UCSD-AML1 (cell line): Measurements from ENCODE around the gene AVPR2.

Experiments
- DNase-seq: peaks from one replicate; lab custom pipeline; 2025; ENCODE audit not compliant: unreplicated experiment; lab: John Stamatoyannopoulos, UW

AVPR2 gene

GRCh38 chrX:153948847-153949805, 44.7 kb downstream of the AVPR2 start:
- DNase-seq: peak; percentile 35

DNA sequence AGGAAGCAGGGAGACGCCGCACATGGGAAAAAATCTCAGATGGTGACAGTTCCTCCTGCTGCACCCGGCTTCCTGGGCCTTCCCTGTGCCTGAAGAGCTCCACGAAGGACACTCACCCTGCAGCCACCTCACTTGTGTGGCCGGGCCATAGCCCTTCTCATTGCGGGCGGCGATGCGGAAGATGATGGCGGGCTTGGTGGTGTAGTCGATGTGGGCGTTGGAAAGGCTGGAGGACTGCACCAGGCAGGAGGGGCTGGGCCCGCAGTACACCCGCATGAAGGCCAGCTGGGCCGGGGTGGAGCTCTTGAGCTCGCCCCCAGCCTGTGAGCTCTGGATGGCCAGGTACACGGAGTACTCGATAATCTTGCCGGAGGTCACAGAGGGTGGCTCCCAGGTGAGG, 45.7 kb downstream of the AVPR2 start:
- DNase-seq: no peak

- DNase-seq: no peak
These were observed 47.4 kb downstream of the AVPR2 start for GRCh38 chrX:153951683-153952372.

DNA sequence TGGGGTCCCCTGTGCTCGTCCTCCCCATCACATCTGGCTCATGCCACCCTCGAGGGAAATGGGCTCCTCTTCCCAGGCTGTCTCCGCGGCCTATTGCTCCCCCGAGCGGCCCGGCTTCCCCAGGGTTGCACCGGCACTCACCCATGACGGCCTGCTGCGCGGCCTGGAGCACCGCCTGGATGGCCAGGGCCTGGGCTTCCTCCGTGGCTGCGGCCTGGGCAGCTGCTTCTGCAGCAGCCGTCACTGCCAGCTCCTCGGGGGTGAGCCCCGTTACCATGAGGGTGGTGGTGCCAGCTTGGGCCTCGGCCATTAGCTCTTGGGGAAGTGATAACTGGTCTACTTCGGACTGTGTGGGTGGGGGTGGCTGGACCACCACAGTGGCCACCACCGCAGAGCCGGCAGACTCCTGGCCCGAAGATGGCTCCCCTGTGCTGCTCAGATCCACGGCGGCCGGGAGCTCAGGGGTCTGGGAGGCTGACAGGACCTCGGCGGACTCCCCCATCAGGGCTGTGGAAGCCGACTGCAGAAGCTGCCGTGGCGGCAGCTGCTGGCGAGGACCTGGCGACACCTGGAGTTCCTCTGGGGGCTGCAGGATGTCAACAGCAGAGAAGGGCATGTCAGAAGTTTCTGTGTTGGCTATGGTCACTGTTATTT, 48.0 kb downstream of the AVPR2 start:
- no peak for DNase-seq

DNA sequence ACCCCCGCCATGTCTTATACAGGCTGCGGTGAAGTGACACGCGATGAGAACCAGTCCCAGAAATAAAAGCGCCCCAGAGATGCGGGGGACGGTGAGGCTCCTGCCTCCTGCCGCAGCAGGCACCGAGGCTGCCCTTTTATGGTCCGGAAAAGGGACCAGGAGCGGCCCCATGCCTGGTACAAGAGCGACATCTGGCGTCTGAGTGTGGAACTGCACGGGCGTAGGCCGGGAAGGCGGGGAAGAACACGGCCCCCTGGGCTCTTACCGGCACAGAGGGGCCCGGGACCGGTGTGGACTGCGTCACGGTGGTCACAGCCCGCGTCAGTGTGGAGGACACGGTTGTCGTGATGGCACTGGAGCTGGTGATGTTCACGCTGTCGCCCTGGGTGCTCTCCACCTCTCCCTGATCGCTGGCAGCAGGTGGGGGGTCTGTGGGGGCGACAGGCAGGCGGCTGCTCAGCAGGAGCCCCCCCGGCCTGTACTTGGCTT, 48.9 kb downstream of the AVPR2 start:
- peak; percentile 70 for DNase-seq

DNA sequence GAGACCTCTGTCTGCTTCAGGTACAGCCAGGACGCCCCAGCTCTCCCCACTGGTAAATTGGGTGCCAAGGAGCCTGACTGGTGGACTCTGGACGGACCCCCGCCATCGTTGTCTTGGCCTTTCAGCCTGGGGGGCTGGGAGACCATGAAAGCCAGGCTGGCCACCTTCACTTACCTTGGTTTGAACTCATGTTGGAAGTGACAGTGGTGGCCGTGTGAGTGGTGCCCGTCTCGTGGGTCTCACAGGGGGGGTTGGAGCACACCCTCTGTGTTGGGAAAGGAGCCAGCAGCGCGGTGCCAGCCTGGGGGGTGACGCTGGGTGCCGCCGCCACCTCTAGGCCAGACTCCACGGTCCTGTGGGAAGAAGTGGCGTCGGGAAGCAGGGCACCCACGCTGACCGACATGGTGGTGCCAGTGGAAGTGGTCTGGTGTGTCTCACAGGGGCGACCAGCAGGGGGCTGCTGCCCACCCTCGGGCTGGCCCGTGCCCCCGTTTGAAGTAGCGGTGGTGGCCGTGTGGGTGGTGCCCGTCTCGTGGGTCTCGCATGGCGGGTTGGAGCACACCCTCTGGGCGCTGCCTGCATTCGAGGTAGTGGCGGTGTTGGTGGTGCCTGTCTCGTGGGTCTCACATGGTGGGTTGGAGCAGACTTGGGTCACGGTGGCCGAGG, 49.6 kb downstream of the AVPR2 start:
- no peak for DNase-seq

DNA sequence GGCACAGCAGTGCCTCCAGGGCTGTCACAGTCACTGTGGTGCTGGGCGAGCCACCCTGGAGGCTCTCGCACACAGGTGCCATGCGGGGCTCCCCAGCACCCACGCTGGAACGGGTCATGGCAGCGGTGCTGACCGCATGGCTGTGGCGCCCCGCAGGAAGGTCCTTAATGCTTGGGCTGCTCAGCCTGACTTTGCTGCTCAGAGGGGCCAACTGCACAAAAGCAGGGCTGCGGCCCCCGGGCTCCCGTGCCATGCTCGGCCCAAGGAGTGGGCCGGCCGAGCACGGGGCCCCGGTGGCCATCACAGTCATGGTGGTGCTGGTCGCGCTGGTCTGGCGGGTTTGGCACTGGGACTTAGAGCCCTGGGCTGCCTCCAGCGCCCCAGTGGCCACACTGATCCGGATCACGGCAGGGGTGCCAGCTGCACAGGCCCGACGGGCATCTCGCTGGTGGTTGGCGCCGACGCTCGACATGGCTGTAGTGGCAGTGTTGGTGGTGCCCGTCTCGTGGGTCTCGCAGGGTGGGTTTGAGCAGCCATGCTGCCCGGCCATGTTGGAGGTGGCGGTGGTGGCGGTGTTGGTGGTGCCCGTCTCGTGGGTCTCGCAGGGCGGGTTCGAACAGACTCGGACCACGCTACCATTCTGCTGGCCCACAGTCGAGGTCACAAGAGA, 50.2 kb downstream of the AVPR2 start:
- DNase-seq: no peak

GRCh38 chrX:153955228-153955732, 50.8 kb downstream of the AVPR2 start:
- no peak for DNase-seq

DNA sequence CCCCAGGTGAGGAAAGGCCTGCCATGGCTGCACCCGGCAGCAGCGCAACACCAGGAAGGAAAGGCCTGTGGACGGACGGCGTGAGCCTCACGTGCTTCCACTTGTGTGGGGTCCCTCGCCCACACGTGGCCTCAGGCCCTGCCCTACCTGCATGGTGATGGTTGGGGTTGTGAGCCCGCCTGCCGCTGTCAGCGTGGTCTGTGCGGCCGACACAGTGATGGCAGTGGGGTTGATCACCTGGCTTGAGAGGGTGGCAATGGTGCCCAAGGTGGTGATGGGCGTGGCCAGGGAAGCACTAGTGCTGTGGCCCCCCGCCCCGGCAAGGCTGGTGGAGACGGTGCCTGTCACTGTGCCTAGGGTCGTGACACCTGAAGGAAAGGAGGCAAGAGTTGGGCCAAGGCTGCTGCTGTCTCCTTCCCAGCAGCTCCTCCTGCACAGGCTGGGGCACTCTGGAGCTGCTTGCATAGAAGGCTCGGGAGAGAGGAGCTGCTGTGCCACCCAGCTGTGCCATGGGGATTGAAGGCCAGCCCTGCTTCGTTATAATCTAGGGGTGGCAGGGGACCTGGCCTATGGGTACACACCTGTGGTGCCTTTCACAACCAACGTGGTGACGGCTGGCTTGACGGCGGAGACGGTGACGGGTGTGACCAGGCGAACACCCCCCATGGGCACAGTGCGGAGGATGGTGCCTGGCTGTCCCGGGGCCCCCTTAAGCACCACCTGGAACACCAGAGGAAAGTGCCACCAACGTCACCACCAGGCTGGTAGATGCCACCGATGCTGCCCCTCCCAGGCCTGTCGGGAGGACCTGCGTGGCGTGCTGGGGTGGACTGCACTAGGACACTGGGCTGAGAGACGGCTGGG, 51.8 kb downstream of the AVPR2 start:
- no peak for DNase-seq
